HG03064 (cell line): ENCODE data around the gene DAB2IP.

Experiments used
- ATAC-seq: cut with Tn5 transposase; IDR thresholded peaks from one replicate; pipeline ENCODE4 v1.9.1; 2021; ENCODE audit warnings: low read depth; ENCODE audit not compliant: unreplicated experiment

DAB2IP gene

GRCh38 chr9:121771851-121772599, 120.6 kb downstream of the DAB2IP start:
- no peak for ATAC-seq

DNA sequence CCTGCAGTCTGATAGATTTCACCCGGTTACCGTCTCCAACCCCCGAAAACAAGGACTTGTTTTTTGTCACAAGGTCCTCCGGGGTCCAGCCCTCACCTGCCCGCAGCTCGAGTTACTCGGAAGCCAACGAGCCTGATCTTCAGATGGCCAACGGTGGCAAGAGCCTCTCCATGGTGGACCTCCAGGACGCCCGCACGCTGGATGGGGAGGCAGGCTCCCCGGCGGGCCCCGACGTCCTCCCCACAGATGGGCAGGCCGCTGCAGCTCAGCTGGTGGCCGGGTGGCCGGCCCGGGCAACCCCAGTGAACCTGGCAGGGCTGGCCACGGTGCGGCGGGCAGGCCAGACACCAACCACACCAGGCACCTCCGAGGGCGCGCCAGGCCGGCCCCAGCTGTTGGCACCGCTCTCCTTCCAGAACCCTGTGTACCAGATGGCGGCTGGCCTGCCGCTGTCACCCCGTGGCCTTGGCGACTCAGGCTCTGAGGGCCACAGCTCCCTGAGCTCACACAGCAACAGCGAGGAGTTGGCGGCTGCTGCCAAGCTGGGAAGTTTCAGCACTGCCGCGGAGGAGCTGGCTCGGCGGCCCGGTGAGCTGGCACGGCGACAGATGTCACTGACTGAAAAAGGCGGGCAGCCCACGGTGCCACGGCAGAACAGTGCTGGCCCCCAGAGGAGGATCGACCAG, 121.3 kb downstream of the DAB2IP start:
- ATAC-seq: no peak

DNA sequence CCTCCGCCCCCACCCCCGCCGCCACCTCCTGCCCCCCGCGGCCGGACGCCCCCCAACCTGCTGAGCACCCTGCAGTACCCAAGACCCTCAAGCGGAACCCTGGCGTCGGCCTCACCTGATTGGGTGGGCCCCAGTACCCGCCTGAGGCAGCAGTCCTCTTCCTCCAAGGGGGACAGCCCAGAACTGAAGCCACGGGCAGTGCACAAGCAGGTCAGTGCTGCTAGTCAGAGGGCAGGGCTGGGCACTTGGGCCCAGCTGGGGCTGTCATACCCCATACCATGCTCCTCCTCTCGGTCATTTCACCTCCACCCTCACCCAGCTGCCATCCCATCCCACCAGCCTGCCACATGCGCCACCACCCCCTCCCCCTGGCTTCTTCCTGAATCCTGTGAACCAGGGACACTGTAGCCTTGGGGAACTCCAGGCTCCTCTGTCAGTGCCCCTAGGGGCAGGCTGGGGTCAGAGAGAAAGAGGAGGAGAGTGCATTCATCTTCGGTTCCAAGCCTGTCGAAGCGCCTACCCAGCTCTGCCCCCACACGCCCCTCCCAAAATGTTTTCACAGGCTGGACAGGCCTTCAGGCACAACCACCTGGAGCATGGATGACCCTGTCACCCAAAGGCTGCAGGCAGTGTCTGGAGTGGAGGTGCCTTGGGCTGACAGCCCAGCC, 122.0 kb downstream of the DAB2IP start:
- ATAC-seq: no peak

GRCh38 chr9:121773954-121774714, 122.7 kb downstream of the DAB2IP start:
- no peak for ATAC-seq

GRCh38 chr9:121774715-121775613, 123.5 kb downstream of the DAB2IP start:
- ATAC-seq: no peak

GRCh38 chr9:121776001-121776738, 124.7 kb downstream of the DAB2IP start:
- ATAC-seq: no peak

DNA sequence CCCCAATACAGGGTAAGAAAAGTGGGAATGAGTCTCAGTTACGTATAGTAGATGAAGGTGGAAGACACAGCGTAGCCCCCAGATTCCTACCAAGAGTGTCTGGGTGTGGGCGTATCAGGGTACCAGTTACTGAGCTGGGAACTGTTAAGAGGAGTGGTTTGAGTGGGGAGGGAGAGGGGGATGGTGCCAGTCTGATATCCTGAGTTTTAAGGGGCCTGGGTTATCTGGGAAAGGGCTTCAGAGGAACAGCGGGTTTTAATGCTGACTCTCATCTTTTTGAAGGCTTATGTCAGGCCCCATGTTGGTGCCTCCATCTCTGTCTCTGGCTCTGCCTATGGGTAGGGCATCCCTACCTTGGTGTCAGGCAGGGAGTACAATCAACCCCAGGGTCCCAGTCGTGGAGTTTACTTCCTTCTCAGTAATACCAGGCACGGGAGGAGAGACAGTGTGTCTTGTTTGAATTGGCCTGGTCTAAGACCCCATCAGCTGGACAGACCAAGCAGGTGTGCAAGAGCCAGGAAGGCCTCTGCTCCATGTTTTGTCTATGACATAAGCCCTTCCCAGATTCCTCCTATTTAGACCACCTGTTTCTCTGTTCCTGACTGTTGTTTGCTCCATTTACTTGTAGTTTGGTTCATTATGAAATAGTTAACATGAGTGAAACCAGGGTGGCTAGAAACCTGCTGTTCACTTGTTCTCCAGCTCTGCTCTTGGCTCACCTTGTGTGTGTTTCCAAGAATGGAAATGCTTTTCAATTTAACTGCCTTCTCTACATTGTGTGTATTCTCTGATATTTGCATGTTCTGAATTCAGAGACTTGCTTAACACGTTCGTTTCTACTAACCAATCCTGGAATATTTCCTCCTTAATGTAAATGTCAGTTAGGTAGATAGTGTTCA, 125.6 kb downstream of the DAB2IP start:
- no peak for ATAC-seq

DNA sequence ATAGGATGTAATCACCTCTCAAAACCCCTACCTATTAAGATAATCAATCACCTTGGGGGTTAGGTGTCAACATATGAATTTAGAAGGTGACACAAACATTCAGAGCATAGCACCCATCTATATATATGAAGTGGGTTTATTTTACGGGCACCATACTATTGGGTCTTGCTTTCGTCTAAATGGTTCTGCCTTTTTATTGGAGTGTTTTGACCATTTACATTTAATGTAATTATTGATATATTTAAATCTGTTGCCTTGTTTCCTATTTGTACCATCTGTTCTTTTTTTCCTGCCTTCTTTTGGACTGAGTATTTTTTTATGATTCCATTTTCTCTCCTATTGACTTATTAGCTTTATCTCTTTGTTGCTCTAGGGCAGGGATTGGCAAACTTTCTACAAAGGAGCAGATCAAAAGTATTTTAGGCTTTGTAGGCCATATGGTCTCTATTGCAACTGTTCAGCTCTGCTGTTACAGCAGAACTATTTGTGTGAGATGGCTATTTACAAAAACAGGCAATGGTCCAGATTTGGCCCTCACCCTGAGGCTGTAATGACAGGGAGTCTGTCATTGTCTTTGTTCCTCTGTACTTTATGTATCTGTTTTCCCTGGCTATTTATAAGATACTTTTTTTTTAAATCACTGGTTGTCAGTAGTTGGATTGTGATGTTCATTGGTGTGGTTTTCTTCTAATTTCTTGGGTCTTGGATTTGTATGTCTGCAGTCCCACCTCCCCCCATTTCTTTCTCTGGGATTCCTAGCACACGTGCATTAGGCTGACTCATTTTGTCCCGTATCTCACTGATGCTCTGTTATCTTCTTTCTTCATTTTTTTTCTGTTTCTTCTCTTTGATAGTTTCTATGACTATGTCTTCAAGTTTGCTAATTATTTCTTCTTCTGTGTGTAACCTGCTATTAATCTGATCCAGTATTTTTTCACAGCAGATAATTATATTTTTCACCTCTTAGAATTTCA, 127.1 kb downstream of the DAB2IP start:
- no peak for ATAC-seq

DNA sequence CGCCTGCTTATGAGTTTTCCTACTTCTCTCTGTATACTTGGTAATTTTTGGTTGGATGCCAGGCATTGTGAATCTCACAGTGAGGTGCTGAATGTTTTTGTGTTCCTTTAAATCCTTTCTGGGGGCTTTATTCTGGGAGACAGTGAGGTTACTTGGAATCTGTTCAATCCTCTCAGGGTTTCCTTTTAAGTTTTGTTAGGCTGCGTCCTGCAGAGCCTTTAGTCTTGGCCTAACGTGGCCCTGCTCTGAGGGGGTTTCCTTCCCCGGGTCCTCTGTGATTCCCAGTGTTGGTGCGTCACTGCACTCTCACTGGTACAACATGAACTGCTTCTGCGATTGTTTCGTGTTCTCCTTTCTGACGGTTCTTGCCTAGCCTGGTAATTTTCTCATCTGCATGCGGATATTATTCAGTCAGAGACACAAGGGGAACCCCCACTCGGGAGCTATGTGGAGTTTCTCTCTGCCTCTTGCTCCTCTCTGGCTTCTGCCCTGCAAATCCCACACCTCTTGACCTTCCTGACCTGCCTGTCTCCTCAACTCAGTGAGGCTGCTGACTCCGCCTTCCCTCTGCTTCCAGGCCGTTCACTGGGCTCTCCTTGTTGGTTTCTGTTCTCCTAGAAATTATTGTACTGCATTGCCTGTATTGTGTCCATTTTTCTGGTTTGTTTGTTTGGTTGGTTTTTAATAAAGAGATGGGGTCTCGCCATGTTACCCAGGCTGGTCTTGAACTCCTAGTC, 128.1 kb downstream of the DAB2IP start:
- ATAC-seq: no peak

DNA sequence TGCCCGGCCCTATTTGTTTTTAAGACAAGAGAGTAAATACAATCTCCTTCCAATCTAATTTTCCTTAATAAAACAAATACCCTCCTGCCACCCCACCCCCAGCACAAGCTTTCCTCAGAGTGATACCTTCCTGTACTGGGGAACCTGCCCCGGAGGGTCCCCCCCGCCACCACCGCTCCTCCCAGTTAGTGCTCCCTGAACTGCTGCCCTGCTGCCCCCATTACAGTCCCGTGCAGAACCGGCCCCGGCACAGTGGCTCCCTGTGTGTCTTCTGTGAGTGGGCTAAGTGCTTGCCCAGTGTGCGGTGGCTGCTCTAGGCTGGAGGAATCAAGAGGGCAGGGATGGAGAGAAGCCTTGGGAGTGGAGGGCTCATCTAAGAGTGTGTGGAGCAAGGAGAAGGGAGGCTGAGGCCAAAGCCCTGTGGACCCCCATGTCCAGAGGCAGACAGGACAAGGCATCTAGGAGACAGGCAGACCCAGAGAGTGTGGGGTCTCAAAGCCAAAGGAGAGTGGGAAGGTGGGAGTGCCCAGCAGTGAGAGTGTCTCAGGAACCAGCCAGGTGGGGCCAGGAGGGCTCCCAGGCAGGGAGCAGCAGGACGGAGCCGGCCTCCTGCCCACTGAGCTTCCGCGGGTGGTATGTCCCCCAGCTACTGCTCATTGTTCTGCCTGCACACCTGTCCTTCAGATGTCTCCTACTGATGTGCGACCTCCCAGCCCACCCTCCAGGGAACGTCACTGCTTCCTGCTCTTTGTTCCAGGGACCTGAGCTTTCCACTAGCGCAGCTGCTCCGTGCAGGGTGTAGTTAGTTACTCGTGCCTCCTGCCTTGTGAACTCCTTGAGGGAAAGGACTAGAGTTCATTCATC, 129.0 kb downstream of the DAB2IP start:
- no peak for ATAC-seq

- no peak for ATAC-seq
Measured at GRCh38 chr9:121781145-121781548, 129.7 kb downstream of the DAB2IP start.

DNA sequence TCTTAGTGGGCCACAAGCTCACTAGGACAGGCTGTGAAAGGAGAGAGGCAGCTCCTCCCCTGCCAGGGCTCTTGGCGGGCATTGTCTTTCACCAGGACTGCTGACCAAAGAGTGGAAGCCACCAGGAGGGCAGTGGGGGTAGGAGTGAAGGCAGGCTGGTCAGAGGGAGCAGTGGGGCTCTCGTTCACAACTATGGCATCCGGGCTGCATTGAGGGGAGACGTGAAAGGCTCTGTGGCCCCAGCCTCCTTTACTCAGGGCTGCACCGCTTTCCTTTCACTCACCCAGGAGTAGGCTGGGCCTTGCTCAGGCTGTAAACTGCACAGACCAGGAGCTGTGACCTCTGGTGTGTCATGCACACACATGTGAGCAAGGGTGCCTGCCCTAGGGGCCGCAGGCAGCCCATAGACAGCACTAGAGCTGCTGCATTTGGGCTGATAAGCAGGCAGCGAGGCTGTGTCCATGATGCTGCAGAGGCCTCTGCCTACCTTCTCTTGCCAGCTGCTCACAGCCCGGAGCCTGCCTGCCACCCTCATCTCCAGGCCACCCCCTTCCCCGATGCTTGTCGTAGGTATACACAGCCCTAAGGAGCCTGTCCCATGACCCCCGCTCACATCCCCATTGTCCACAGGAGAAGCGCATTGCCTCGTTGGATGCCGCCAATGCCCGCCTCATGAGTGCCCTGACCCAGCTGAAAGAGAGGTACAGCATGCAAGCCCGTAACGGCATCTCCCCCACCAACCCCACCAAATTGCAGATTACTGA, 130.4 kb downstream of the DAB2IP start:
- ATAC-seq: no peak

GRCh38 chr9:121782514-121783110, 131.2 kb downstream of the DAB2IP start:
- no peak for ATAC-seq

DNA sequence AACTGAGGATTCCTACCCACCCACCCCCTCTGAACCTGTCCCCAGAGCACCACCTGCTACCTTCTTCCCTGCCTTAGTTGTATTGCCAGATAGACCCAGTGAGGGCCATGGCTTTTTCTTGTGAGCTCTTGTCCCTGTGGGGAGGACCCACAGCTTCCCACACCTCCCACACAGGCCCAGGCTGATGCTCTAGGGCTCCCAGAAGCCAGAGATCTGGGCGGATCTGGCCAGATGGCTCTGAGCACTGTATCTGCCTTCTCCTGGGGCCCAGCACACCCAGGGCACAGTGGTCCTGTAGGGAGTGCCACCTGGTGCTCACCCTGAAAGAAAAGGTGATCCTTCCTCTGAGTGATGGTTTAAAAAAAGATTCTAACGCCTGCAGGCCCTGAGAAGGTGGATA, 131.7 kb downstream of the DAB2IP start:
- no peak for ATAC-seq
